Loucy (cell line): ENCODE results near the gene PFKL.

Experiments used
- H2AFZ ChIP-seq: fragments of 200-600 bp; sonication (generic); 2 replicates; pipeline ENCODE4 v1.6.0; 2016; ENCODE audit warnings: antibody characterized with exemption, mild to moderate bottlenecking, low read length, moderate library complexity
- H3F3A ChIP-seq: fragments of 200-600 bp; 2 replicates; pipeline ENCODE4 v1.6.0; 2016; ENCODE audit warnings: antibody characterized with exemption, low read depth, mild to moderate bottlenecking
- H3K27me3 ChIP-seq: fragments of 200-600 bp; sonication (generic); 2 replicates; pipeline ENCODE4 v1.6.1; 2014; ENCODE audit warnings: low read length, mild to moderate bottlenecking; ENCODE audit not compliant: insufficient read depth, poor library complexity, severe bottlenecking
- H3K36me3 ChIP-seq: fragments of 200-600 bp; sonication (generic); 2 replicates; pipeline ENCODE4 v1.6.1; 2016; ENCODE audit warnings: low read length; ENCODE audit not compliant: insufficient read depth
- H3K4me1 ChIP-seq: fragments of 200-600 bp; sonication (generic); 2 replicates; pipeline ENCODE4 v1.5.1; 2014; ENCODE audit warnings: low read length, mild to moderate bottlenecking; ENCODE audit not compliant: insufficient read depth, poor library complexity, severe bottlenecking
- H3K4me2 ChIP-seq: fragments of 200-600 bp; sonication (generic); 2 replicates; pipeline ENCODE4 v1.6.0; 2014; ENCODE audit warnings: antibody characterized with exemption, low read length, low read depth, mild to moderate bottlenecking; ENCODE audit not compliant: poor library complexity, severe bottlenecking
- H3K4me3 ChIP-seq: fragments of 200-600 bp; sonication (generic); 2 replicates; pipeline ENCODE4 v1.5.1; 2014; ENCODE audit warnings: low read length, mild to moderate bottlenecking, mixed read lengths; ENCODE audit not compliant: poor library complexity, severe bottlenecking
- H3K79me2 ChIP-seq: fragments of 200-600 bp; sonication (generic); 2 replicates; pipeline ENCODE4 v1.6.1; 2014; ENCODE audit warnings: low read length; ENCODE audit not compliant: insufficient read depth
- H3K9ac ChIP-seq: fragments of 200-600 bp; sonication (generic); 2 replicates; pipeline ENCODE4 v1.6.0; 2014; ENCODE audit warnings: mild to moderate bottlenecking, low read depth, low read length, moderate library complexity; ENCODE audit not compliant: poor library complexity, severe bottlenecking
- H3K9me2 ChIP-seq: fragments of 200-600 bp; sonication (generic); replicated peaks from 2 replicates; pipeline ENCODE4 v1.6.1; 2016; ENCODE audit warnings: low read depth, low read length, mixed read lengths
- H3K9me3 ChIP-seq: fragments of 200-600 bp; sonication (generic); 2 replicates; pipeline ENCODE4 v1.6.1; 2014; ENCODE audit warnings: mild to moderate bottlenecking, antibody characterized with exemption, low read length, low read depth; ENCODE audit not compliant: insufficient read depth
- H4K20me1 ChIP-seq: fragments of 200-600 bp; sonication (generic); 2 replicates; pipeline ENCODE4 v1.6.0; 2014; ENCODE audit warnings: antibody characterized with exemption, low read length, mild to moderate bottlenecking; ENCODE audit not compliant: insufficient read depth, poor library complexity, severe bottlenecking
- EZH2phosphoT487 ChIP-seq: fragments of 200-600 bp; IDR thresholded peaks from 2 replicates; pipeline ENCODE4 v1.6.1; 2018; ENCODE audit warnings: antibody characterized with exemption, mild to moderate bottlenecking, moderate library complexity, borderline replicate concordance
- TF ChIP-seq, protein P1 (sequence below): fragments of 200-600 bp; sonication (generic); conservative IDR thresholded peaks from 2 replicates; pipeline ENCODE4 v1.5.1; 2014; ENCODE audit warnings: mild to moderate bottlenecking, antibody characterized with exemption, low read length

Gene PFKL

DNA sequence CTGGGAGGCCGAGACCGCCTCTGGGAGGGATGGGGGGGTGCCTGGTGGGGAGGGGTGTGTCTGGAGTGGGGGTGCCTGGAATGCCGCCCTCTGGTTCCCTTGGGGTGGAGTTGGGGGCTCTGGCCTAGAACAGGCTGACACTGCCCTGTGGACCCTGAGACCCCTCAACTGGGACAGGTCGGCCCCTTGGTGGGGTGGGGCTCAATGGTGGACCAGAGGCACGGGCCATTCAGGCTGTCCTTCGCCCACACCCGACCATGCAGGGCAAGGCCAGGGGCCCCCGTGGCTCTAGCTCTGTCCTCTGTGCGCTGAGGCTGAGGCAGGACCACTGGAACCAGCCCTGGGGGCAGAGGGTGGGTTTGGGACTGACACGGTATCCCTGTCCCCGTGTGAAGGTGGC lies 14.7 kb downstream of the PFKL start:
- no peak for TF ChIP-seq EZH2phosphoT487
- TF ChIP-seq, protein P1, sequence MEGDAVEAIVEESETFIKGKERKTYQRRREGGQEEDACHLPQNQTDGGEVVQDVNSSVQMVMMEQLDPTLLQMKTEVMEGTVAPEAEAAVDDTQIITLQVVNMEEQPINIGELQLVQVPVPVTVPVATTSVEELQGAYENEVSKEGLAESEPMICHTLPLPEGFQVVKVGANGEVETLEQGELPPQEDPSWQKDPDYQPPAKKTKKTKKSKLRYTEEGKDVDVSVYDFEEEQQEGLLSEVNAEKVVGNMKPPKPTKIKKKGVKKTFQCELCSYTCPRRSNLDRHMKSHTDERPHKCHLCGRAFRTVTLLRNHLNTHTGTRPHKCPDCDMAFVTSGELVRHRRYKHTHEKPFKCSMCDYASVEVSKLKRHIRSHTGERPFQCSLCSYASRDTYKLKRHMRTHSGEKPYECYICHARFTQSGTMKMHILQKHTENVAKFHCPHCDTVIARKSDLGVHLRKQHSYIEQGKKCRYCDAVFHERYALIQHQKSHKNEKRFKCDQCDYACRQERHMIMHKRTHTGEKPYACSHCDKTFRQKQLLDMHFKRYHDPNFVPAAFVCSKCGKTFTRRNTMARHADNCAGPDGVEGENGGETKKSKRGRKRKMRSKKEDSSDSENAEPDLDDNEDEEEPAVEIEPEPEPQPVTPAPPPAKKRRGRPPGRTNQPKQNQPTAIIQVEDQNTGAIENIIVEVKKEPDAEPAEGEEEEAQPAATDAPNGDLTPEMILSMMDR = no peak
- Histone ChIP-seq H3K79me2 (no peaks in the 10 kb centered on the region; the same call in 1 of the 2 replicates), H3K9me2 (no peaks in the 10 kb centered on the region), H3K4me3 (no peak overlapping the region), H3K36me3 (peaks cover 71% of the 10 kb centered on the region; the same call in 1 of the 2 replicates), H3K4me2 (no peak overlapping the region), H2AFZ (no peak overlapping the region), H3F3A (no peaks in the 10 kb centered on the region), H4K20me1 (peaks cover 4% of the 10 kb centered on the region), H3K9ac (no peak overlapping the region), H3K27me3 (no peaks in the 10 kb centered on the region), H3K4me1 (no peaks in the 10 kb centered on the region), H3K9me3 (no peaks in the 10 kb centered on the region)

DNA sequence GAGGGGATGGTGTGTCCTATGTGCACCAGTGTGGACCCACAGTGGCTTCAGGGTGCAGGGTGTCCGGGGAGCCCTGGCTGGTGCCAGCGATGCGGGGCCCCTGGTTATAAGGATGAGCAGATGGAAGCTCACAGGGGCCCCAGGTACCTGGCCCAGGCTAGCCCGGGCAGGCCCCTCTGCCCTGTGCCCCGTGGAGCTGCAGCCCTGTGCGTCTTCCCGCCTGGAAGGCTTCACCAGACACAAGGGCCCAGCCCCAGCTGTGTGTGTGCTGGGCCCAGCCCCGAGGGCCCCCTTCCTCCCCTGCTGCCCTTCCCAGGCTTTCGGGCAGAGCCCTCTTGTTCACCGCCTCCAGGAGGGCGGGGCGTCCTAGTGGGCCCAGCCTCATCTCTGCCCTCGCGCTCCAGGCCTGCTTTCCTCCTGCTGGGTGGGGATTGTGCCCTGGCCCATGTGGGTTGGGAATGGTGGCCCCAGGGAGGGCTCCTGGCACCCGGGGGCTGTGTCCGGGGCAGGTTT lies 15.9 kb downstream of the PFKL start:
- no peak overlapping the region for H3K4me2 ChIP-seq
- TF ChIP-seq, protein P1 = no peak
- no peak for TF ChIP-seq EZH2phosphoT487
- H3K9me2 ChIP-seq = no peaks in the 10 kb centered on the region
- no peaks in the 10 kb centered on the region for H3K9me3 ChIP-seq
- no peaks in the 10 kb centered on the region for H3F3A ChIP-seq
- H3K27me3 ChIP-seq = no peaks in the 10 kb centered on the region
- peaks cover 62% of the 10 kb centered on the region; the same call in 1 of the 2 replicates for H3K36me3 ChIP-seq
- no peak overlapping the region for H3K4me3 ChIP-seq
- no peaks in the 10 kb centered on the region for H3K4me1 ChIP-seq
- no peak overlapping the region for H3K9ac ChIP-seq
- no peaks in the 10 kb centered on the region for H3K79me2 ChIP-seq
- no peak overlapping the region for H2AFZ ChIP-seq
- H4K20me1 ChIP-seq = no peaks in the 10 kb centered on the region

DNA sequence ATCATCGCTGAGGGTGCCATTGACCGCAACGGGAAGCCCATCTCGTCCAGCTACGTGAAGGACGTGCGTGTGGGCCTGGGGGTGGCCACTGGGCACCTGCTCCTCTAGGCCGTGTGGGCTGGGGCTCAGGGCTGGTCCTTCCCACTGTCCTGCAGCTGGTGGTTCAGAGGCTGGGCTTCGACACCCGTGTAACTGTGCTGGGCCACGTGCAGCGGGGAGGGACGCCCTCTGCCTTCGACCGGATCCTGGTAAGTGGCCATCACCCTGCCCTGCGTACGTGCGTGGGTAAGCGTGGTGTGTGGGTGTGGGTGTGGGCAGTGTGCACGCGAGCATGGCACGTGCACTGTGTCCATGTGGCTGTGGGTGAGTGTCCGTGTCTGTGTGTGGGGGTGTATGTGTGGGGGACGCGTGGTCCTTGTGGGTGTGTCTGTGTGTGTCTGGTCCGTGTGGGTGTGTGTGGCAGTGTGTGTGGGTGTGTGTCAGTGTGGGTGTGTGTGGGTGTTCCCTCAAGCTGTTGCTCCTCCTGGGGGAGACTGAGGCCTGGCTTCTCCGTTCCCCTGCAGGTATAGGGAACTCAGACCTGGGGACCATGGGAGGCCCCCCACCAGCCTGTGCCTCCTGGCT lies 16.5 kb downstream of the PFKL start:
- no peaks in the 10 kb centered on the region for H3K79me2 ChIP-seq
- no peak overlapping the region for H3K4me2 ChIP-seq
- peaks cover 56% of the 10 kb centered on the region; the same call in 1 of the 2 replicates for H3K36me3 ChIP-seq
- H3K27me3 ChIP-seq = no peaks in the 10 kb centered on the region
- H2AFZ ChIP-seq = no peak overlapping the region
- H3K9me2 ChIP-seq = no peaks in the 10 kb centered on the region
- H3K9ac ChIP-seq = no peak overlapping the region
- no peaks in the 10 kb centered on the region for H4K20me1 ChIP-seq
- H3F3A ChIP-seq = no peaks in the 10 kb centered on the region
- no peaks in the 10 kb centered on the region for H3K9me3 ChIP-seq
- no peaks in the 10 kb centered on the region for H3K4me1 ChIP-seq
- no peak overlapping the region for H3K4me3 ChIP-seq
- no peak for TF ChIP-seq EZH2phosphoT487
- TF ChIP-seq, protein P1 = no peak
